Daoy (cell line): ENCODE results near the gene FAAP20. TPM values are rescaled to one million over a fixed set of nuclear protein-coding genes. Genes with fewer than 3 reads are reported as not detected.
A peak's percentile ranks its signal among the peaks of the same experiment; 100 is the strongest.

Source experiments
- DNase-seq: peaks from one replicate; pipeline ENCODE4 v3.0.0-alpha.2; 2015; ENCODE audit warnings: low read depth
- total RNA-seq: library from RNA; depleted of rRNA; stranded (reverse); fragments of >200 nt; shearing (Covaris generic); gene quantifications from 2 replicates; pipeline ENCODE4 v1.2.3, GENCODE V29; 2014

Gene FAAP20
- total RNA-seq, 1 experiment from 2014 or later, result 26.3 TPM

GRCh38 chr1:2179283-2180013 is 15.1 kb downstream of the FAAP20 start:
- no peak for DNase-seq

GRCh38 chr1:2178875-2179274 is 15.7 kb downstream of the FAAP20 start:
- DNase-seq, result no peak

GRCh38 chr1:2177946-2178538 is 16.5 kb downstream of the FAAP20 start:
- DNase-seq, result no peak

- DNase-seq, result no peak
Measured at GRCh38 chr1:2177541-2177940, 17.0 kb downstream of the FAAP20 start.

- DNase-seq, result no peak
Measured at GRCh38 chr1:2176615-2177014, 18.0 kb downstream of the FAAP20 start.

- DNase-seq, result no peak
Measured at GRCh38 chr1:2175681-2176454, 18.7 kb downstream of the FAAP20 start.

- no peak for DNase-seq
Measured at GRCh38 chr1:2175055-2175414, 19.5 kb downstream of the FAAP20 start.

GRCh38 chr1:2174348-2175054 is 20.1 kb downstream of the FAAP20 start:
- DNase-seq, result peak; percentile 79

- no peak for DNase-seq
Measured at GRCh38 chr1:2173546-2174347, 20.8 kb downstream of the FAAP20 start.

GRCh38 chr1:2172551-2173146 is 21.9 kb downstream of the FAAP20 start:
- no peak for DNase-seq

GRCh38 chr1:2172012-2172411 is 22.6 kb downstream of the FAAP20 start:
- no peak for DNase-seq

- peak; percentile 29 for DNase-seq
Measured at GRCh38 chr1:2170211-2170610, 24.4 kb downstream of the FAAP20 start.

GRCh38 chr1:2169200-2169836 is 25.3 kb downstream of the FAAP20 start:
- no peak for DNase-seq

- no peak for DNase-seq
Measured at GRCh38 chr1:2168535-2168934, 26.0 kb downstream of the FAAP20 start.

GRCh38 chr1:2168090-2168489 is 26.5 kb downstream of the FAAP20 start:
- DNase-seq, result no peak

- no peak for DNase-seq
Measured at GRCh38 chr1:2166695-2167094, 27.9 kb downstream of the FAAP20 start.

- no peak for DNase-seq
Measured at GRCh38 chr1:2166254-2166653, 28.3 kb downstream of the FAAP20 start.

GRCh38 chr1:2165646-2166045 is 28.9 kb downstream of the FAAP20 start:
- DNase-seq, result no peak

- no peak for DNase-seq
Measured at GRCh38 chr1:2163205-2163604, 31.4 kb downstream of the FAAP20 start.

- no peak for DNase-seq
Measured at GRCh38 chr1:2160451-2161300, 33.9 kb downstream of the FAAP20 start.
